Gastrocnemius medialis (tissue), 4 donors: ENCODE data around the gene KCNK16.

Source experiments
- POLR2A ChIP-seq, 2 donors: fragments of 450-650 bp; IDR thresholded peaks; one replicate each; pipeline ENCODE4 v1.6.1; 2017; ENCODE audit warnings: antibody characterized with exemption in 2 of 2, mild to moderate bottlenecking in 2 of 2, moderate library complexity in 2 of 2
- TF ChIP-seq, protein P1 (sequence below), 5 experiments: fragments of 450-650 bp in 3 of 5; fragments of 200-600 bp in 2 of 5; sonication (generic) in 2 of 5; IDR thresholded peaks in 4 of 5; conservative IDR thresholded peaks in 1 of 5; 1 replicate in 4 of 5; 2 replicates in 1 of 5; pipeline ENCODE4 v1.5.1; 2016 to 2019; ENCODE audit warnings: antibody characterized with exemption in 5 of 5, mild to moderate bottlenecking in 3 of 5, moderate library complexity in 3 of 5

DNA sequence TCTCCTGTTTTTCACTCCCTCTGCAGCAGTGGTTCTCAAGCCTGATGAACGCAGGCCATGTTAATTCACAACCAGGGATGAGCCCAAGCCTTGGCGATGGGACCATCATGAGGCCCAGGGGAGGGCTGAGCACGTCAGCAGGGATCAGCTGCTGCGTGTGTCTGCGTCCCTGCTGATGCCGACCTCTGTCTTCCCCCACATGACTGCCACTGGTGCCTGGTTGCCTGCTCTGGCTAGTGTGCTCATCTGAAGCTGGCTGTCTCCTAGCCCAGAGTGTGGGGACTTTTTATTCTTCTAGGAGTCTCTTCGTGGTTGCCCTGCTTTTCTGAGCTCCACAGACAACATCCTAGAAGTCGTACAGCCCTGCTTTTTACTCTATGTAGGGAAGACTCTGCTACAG, 40.8 kb upstream of the KCNK16 start:
- TF ChIP-seq, protein P1, sequence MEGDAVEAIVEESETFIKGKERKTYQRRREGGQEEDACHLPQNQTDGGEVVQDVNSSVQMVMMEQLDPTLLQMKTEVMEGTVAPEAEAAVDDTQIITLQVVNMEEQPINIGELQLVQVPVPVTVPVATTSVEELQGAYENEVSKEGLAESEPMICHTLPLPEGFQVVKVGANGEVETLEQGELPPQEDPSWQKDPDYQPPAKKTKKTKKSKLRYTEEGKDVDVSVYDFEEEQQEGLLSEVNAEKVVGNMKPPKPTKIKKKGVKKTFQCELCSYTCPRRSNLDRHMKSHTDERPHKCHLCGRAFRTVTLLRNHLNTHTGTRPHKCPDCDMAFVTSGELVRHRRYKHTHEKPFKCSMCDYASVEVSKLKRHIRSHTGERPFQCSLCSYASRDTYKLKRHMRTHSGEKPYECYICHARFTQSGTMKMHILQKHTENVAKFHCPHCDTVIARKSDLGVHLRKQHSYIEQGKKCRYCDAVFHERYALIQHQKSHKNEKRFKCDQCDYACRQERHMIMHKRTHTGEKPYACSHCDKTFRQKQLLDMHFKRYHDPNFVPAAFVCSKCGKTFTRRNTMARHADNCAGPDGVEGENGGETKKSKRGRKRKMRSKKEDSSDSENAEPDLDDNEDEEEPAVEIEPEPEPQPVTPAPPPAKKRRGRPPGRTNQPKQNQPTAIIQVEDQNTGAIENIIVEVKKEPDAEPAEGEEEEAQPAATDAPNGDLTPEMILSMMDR (IDR thresholded peaks at IDR 0.05 in 4 of 5, conservative IDR thresholded peaks at IDR 0.05 in 1 of 5) = no peak
- no peak for TF ChIP-seq POLR2A (IDR thresholded peaks at IDR 0.05)
